ENCODE measurements around the gene NOS1AP.
A peak's percentile ranks its signal among the peaks of the same experiment; 100 is the strongest.
"Not testable (repeated sequence)": the region's sequence is repeated elsewhere in the genome, so short reads cannot be mapped to it uniquely, and the experiment has no call there.

NOS1AP gene

DNA sequence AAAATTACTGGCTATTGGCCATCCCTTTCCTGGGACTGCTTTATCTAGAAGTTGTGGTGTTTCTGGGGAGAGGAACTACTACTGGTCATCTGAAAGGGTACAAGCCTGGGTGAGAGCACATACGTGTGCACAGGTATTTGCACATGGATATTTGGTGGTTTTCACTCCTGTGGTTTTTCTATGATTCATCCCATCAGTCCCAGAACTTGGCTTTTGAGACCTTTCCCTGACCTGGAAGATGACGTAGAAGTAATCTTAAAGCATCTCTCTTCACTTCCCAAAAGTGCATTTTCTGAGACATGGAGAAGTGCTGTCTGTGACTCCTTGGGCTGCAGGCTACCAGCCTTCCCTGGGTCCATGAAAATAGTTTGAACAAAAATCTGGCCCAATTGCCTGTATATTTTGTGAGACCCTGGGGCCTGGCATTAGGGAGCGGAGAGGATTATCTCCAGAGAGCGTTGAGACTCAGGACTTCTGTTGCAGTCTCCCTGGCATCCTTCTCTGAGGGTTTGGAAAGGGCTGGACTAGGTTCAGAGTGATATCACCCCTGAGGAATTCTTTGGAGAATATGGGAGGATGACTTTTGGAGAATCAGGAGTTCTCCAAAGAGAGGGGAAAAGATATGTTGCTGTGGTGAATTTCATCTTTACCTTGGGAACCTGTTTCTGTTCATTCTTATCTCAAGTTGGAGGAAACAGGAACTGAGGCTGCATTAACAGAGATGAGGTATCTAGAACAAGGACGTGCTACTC lies 130.8 kb downstream of the NOS1AP start:
- no peak for DNase-seq (ENCODE audit: low read depth)
- H3K4me3 ChIP-seq (ENCODE audit: low read length) = no peak overlapping the region
- TF ChIP-seq, protein P1, sequence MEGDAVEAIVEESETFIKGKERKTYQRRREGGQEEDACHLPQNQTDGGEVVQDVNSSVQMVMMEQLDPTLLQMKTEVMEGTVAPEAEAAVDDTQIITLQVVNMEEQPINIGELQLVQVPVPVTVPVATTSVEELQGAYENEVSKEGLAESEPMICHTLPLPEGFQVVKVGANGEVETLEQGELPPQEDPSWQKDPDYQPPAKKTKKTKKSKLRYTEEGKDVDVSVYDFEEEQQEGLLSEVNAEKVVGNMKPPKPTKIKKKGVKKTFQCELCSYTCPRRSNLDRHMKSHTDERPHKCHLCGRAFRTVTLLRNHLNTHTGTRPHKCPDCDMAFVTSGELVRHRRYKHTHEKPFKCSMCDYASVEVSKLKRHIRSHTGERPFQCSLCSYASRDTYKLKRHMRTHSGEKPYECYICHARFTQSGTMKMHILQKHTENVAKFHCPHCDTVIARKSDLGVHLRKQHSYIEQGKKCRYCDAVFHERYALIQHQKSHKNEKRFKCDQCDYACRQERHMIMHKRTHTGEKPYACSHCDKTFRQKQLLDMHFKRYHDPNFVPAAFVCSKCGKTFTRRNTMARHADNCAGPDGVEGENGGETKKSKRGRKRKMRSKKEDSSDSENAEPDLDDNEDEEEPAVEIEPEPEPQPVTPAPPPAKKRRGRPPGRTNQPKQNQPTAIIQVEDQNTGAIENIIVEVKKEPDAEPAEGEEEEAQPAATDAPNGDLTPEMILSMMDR (IDR thresholded peaks at IDR 0.05; ENCODE audit: insufficient read depth, low read depth, low read length, missing control alignments) = no peak

DNA sequence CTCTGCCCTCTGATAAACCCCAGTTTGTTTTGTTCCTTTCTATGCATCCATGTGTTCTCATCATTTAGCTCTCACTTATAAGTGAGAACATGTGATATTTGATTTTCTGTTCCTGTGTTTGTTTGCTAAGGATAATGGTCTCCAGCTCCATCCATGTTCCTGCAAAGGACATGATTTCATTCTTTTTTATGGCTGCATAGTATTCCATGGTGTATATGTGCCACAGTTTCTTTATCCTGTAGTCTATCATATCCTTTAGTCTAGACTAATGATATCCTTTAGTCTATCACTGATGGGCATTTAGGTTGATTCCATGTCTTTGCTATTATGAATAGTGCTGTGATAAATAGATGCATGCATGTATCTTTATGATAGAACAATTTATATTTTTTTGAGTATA lies 131.6 kb downstream of the NOS1AP start:
- not testable (repeated sequence) for H3K4me3 ChIP-seq (ENCODE audit: low read length); DNase-seq (ENCODE audit: low read depth)

DNA sequence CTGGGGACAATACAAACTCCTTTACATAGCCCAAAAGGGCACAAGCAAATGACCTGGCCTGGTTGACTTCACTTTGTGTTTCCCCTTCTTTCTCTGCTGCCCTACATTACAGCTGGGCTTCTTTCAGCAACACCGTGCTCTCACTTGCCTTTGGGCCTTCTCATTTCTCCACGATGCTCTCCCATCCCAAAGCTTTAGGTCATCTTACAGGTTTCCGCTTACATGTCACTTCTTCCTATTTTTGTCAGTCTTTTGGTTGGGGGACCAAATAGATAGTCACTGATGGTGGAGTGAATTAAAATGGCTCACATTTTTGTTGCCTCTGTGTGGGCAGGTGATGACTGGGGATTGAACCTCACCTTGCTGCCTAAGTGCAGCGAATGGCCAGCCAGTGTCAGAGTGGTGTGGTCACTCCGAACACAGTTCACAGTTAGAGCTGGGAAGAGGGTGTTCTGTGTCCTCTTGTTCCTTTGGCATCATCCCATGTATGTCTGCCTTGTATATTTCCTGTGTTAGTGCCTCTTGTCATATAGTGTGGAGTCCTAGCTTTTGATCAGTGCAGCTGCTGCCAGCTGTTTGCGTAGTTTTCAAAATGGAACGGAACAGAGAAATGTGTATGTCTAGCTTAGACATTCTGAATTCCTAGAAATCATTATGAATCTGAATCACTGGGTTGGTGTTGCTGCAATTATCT lies 134.8 kb downstream of the NOS1AP start:
- no peak overlapping the region for H3K4me3 ChIP-seq (ENCODE audit: low read length)
- TF ChIP-seq, protein P1 (IDR thresholded peaks at IDR 0.05; ENCODE audit: insufficient read depth, low read depth, low read length, missing control alignments) = no peak
- DNase-seq (ENCODE audit: low read depth) = no peak

DNA sequence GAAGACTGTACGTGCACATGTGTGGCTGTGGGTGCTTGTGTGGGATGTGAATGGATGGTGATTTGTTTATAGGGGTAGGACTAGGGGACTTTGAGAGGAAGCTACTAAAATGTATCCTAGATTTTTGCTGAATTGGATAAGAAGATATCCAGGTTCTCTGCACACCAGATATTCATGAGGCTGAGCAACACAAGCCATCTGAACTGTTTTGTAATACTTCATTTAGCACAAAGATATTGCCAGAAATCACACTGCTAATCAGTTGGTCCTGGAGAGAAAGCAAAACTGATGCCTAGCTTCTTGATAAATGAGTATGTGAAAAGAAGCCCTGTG lies 135.3 kb downstream of the NOS1AP start:
- TF ChIP-seq, protein P1 (IDR thresholded peaks at IDR 0.05; ENCODE audit: insufficient read depth, low read depth, low read length, missing control alignments) = no peak
- DNase-seq (ENCODE audit: low read depth) = no peak
- no peak overlapping the region for H3K4me3 ChIP-seq (ENCODE audit: low read length)

DNA sequence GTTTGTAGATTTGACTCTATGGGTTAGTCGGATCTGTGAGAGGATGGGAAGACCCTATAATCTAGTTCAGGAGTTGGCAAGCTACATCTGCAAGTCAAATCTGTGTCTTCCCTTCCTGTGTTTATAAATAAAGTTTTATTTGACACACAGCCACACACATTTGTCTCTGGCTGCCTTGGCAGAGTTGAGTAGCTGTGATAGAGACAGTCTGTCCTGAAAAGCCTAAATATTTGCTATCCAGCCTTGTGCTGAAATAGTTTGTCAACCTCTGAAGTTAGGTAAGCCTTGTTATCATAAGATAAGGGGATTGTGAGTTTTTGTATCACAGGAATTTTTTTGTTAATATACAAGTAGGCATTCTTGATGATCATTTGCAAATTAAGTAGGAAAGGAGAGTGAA lies 136.8 kb downstream of the NOS1AP start:
- DNase-seq (ENCODE audit: low read depth) = no peak
- TF ChIP-seq, protein P1 (IDR thresholded peaks at IDR 0.05; ENCODE audit: insufficient read depth, low read depth, low read length, missing control alignments) = no peak

DNA sequence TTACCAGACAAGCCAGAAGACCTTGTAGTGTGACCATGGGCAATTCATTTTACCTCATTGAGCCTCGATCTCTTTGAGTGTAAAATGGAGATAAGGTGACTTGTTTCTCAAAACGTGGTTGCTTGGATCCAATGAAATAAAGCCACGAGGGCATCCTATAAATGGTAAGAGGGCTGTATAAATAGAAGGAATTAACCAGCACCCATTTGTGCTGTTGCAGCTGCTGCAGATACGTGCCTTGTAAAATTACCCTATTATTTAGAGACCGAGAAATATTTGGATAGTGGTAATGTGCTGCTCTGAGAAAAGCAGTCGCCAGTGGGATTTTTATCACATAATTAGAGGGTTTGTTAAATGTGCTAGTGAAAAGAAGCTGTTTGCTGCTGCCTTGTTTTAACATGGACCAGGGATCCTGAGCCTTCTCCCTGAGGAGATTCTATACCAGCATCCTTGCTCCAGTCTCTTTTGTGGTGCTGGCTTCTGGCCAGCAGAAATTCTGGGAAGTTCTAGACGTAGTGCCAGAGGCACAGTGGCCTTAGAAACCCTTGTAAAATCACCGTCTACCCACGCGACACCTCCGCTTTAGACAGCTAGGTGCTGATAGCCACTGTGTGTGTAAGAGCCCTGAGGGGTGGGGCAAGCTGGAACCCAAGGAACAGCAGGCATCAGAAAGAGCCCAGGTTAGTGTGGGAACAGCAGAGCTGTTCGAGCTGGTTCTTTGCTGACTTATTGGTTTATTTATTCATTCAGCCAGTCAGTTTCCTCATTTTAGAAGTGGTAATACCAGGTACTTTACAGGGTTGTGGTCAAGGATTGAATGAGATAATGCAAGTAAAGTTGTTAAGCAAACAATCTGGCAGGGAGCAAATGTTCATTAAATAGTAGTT lies 137.5 kb downstream of the NOS1AP start:
- TF ChIP-seq, protein P1 (IDR thresholded peaks at IDR 0.05; ENCODE audit: insufficient read depth, low read depth, low read length, missing control alignments) = peak; percentile 21
- no peak overlapping the region for H3K4me3 ChIP-seq (ENCODE audit: low read length)
- peak; percentile 70 for DNase-seq (ENCODE audit: low read depth)

More for the DNA sequence above, 136.8 kb downstream of the NOS1AP start:
- H3K4me3 ChIP-seq (ENCODE audit: low read length) = no peak overlapping the region

DNA sequence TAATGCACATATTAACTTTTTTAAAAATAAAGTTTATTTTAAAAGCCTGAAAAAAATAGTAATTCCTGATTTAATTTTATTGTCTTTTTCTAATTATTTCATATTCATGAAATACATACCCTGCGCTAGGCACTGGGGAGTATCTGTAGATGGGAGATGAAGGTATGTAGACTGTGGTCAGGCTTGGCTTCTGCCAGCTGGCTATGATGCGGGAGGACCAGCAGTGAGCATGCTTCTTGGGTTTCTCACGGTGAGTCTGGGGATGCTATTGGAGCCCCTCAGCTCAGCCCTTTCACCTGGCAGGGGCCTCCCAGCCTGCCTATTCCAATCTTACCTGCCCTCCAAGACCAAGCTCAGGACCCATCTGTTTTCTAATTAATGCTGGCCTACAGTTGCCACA lies 138.4 kb downstream of the NOS1AP start:
- no peak overlapping the region for H3K4me3 ChIP-seq (ENCODE audit: low read length)
- TF ChIP-seq, protein P1 (IDR thresholded peaks at IDR 0.05; ENCODE audit: insufficient read depth, low read depth, low read length, missing control alignments) = no peak
- DNase-seq (ENCODE audit: low read depth) = no peak

All from epithelial cell of esophagus (primary cell).